22Rv1 (cell line): ENCODE measurements around the gene ZBTB20.

Experiments used
- H3K27ac ChIP-seq: fragments of 450-650 bp; 2 replicates; pipeline ENCODE4 v1.5.1; 2017
- ZFX ChIP-seq: fragments of 450-650 bp; IDR thresholded peaks from 2 replicates; pipeline ENCODE4 v1.6.1; 2017; ENCODE audit warnings: antibody characterized with exemption, borderline replicate concordance
- TF ChIP-seq, protein P1 (sequence below): fragments of 450-650 bp; IDR thresholded peaks from 2 replicates; pipeline ENCODE4 v1.5.1; 2017; ENCODE audit warnings: mild to moderate bottlenecking

The ZBTB20 gene

DNA sequence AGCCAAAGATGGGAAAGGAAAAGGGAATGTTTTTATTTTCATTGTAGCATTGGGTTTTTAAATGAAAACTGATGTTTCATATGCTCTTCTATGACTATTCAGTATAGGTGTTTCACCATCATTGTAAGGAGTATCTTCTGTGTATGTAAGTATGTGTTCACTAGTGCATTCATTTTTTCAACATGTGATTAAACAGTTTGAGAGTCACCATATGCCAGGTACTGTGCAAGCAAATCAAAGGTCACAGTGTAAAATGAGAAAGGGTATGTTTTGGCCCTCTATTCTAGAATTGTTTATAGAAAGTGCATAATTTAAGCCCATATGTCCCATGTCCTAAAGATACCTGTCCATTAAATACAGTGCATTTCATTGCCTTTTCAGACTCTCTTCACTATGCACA lies 207.2 kb downstream of the ZBTB20 start:
- H3K27ac ChIP-seq = no peak overlapping the region
- TF ChIP-seq, protein P1, sequence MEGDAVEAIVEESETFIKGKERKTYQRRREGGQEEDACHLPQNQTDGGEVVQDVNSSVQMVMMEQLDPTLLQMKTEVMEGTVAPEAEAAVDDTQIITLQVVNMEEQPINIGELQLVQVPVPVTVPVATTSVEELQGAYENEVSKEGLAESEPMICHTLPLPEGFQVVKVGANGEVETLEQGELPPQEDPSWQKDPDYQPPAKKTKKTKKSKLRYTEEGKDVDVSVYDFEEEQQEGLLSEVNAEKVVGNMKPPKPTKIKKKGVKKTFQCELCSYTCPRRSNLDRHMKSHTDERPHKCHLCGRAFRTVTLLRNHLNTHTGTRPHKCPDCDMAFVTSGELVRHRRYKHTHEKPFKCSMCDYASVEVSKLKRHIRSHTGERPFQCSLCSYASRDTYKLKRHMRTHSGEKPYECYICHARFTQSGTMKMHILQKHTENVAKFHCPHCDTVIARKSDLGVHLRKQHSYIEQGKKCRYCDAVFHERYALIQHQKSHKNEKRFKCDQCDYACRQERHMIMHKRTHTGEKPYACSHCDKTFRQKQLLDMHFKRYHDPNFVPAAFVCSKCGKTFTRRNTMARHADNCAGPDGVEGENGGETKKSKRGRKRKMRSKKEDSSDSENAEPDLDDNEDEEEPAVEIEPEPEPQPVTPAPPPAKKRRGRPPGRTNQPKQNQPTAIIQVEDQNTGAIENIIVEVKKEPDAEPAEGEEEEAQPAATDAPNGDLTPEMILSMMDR = no peak
- TF ChIP-seq ZFX = no peak

DNA sequence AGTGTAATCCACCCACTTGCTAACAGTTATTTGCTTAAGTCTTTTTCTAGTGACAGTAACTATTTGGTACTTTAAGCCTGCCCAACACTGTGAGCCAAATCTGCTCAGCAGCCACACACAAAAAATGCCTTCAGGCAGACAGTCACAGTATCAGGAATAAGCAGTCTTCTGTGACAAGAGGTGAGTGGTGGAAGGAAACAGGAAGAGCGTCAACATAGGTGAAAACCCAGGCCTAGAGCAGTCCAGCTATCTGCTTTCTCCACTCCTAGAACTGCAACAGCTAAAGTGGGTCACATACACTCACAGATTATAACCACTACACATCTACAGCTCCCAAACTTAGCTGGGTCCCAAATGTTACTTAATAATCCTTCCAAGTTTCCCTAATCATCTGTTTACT lies 213.7 kb downstream of the ZBTB20 start:
- H3K27ac ChIP-seq = no peak overlapping the region
- TF ChIP-seq, protein P1 = no peak

DNA sequence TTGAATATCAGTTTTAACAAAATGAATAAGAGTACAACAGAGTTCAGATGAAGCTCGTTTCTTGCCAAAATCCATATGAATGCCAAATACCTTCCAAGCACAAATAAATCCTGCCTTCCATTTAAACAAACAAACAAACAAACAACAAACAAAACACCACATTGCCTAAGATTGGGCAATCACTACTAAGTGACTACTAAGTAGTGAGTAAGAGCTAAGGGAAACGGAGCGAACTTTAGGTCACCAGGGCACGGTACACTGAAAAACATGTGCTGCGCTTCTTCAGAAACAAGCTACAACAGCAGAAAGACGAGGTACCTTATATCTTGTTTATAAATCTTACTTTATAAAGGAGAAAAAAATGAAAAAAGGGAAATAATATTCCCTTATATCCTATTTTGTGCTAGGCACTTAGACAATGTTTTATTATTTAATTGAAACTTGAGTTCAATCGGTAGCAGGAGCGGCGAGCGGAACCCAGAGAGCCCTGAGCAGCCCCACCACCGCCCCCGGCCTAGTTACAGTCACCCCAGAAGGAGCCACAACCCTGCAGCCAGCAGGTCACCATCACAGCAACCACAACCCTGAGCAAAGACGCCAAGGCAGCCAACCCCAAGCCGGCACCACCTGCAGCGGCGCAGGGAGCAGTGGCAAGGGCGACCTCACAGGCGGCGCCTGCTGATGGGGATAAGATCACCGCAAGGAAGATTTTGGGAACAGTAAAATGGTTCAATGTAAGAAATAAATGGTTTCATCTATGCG lies 216.9 kb downstream of the ZBTB20 start:
- TF ChIP-seq ZFX = no peak
- TF ChIP-seq, protein P1 = no peak
- no peak overlapping the region for H3K27ac ChIP-seq

DNA sequence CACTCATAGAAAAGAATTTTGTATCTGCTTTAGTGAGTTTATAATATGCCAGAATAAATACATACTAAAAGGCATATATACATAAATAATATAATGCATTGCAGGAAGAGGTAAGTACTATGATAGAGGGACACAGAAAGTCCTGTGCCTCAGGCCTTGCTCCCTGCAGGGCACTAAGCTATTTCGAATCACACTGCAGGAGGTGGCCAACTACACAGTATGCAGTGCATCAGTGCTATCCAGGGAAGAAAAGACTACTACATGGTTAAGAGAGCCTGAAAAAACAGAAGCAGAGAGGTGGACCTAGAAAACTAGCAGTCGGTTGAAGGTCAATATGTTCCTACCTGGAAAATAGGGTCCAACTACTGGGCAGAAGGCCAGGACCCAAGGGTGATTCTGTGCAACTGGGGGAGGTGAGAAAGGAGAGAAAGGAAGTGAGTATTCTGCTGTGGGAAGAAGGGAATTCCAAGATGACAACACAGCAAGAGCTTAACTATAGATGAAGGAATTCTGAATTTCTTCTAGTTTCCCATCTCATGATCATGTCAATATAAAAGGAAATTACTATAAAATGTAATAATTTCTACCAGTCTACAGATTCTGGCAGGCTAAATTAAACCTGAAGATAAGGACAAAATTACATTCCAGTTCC lies 218.0 kb downstream of the ZBTB20 start:
- no peak overlapping the region for H3K27ac ChIP-seq
- TF ChIP-seq, protein P1 = no peak
- no peak for TF ChIP-seq ZFX

DNA sequence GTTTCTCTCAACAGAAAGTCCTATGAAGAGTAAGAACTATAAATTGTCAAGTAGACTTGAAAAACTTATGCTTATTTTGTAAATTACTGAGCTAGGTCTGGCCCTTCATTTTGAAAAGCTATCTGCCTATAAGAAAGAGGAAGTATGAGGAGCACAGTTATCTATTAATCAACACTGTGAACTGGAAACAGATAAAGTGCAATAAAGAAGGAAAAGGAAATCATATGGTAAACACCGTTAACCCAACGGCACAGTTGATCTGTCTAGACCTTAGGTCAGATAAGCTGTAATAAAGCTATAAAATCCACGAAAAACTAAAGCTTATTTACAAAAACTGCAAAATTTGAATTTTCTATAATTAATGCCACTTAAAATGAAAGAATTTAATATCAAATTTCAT lies 242.5 kb downstream of the ZBTB20 start:
- TF ChIP-seq ZFX = no peak
- TF ChIP-seq, protein P1 = no peak

DNA sequence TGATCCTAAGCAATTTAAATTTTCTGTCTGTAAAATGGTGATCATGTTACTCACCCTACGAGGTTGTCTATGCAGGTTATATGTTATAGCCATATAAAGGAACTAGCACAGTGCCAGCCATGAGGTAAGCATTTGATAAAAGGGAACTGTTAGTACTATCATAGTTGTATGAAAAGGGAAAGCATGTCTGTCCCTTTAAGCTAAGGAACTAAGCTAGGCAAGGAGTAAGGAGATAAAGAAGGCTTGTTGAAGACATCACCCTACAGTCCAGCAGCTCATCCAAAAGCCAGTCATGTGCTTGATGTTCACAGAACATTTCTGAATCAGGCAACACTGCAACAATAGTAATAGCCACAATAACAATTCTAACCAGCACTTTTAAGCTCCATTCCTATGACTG lies 243.9 kb downstream of the ZBTB20 start:
- H3K27ac ChIP-seq = peak overlapping the region; percentile 58
- TF ChIP-seq ZFX = no peak
- TF ChIP-seq, protein P1 = no peak

More for the DNA sequence above, 242.5 kb downstream of the ZBTB20 start:
- no peak overlapping the region for H3K27ac ChIP-seq

DNA sequence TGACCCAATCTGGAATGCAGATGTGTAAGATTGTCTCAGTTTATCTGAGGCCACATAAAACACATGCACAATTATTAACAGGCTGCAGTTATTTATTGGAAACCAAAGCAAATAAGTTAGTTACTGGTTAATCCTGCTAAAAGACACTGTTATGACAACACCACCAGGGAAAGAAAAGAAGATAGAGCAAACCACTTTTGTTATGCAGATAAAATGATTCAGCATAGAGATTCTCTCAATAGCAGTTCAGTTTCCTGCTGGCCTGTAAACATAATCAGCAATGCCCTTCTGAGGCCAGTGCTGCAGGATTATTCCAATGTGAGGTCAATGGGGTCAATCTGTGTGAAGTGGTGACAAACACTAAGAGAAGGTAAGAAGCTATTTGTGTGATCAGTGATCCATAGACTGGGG lies 244.4 kb downstream of the ZBTB20 start:
- peak overlapping the region; percentile 58 for H3K27ac ChIP-seq
- TF ChIP-seq ZFX = no peak
- TF ChIP-seq, protein P1 = no peak
